ENCODE results near the gene MLPH. TPM values are rescaled to one million over a fixed set of nuclear protein-coding genes. Genes with fewer than 3 reads are reported as not detected.

The MLPH gene
- total RNA-seq, 1 experiment from 2014 or later, result 237 TPM

- Histone ChIP-seq H3K9me2 (ENCODE audit: insufficient read depth) (no peaks in the 10 kb centered on the region), H3K4me1 (replicated peaks; ENCODE audit: insufficient read depth) (no peaks in the 10 kb centered on the region), H4K20me1 (ENCODE audit: insufficient read depth) (no peaks in the 10 kb centered on the region), H3K79me2 (ENCODE audit: low read depth) (no peaks in the 10 kb centered on the region), H3K4me3 (no peak overlapping the region), H3K9me3 (ENCODE audit: insufficient read depth, low read depth) (no peaks in the 10 kb centered on the region), H2AFZ (no peak overlapping the region), H3F3A (ENCODE audit: insufficient read depth, low read depth) (no peaks in the 10 kb centered on the region; the same call in 1 of the 2 replicates), H3K27me3 (ENCODE audit: insufficient read depth, low read depth) (no peaks in the 10 kb centered on the region), H3K4me2 (no peak overlapping the region), H3K27ac (no peak overlapping the region), H3K36me3 (ENCODE audit: low read depth) (no peaks in the 10 kb centered on the region)
- ChIA-PET POLR2A (ENCODE audit: unreplicated experiment) (no interaction called here), CTCF (no interaction called here)
- no peak for DNase-seq
- intact Hi-C loops (cut with micrococcal nuclease; ENCODE audit: unreplicated experiment), result loop anchor here (10.0 kb wide), 1 partner anchor 265 kb away; no protein-coding TSS in a partner anchor
- no TSS peak for BruUV-seq (replicated peaks)
- TF ChIP-seq EZH2 (IDR thresholded peaks at IDR 0.05; ENCODE audit: low read depth) (no peak), CTCF (conservative IDR thresholded peaks at IDR 0.05) (no peak)
Observed at GRCh38 chr2:237599465-237600110, 112.5 kb downstream of the MLPH start.

- Histone ChIP-seq H3K36me3 (ENCODE audit: low read depth) (no peaks in the 10 kb centered on the region), H3F3A (ENCODE audit: insufficient read depth, low read depth) (no peaks in the 10 kb centered on the region; the same call in 1 of the 2 replicates), H3K27ac (no peak overlapping the region), H3K4me3 (no peak overlapping the region), H3K9me2 (ENCODE audit: insufficient read depth) (no peaks in the 10 kb centered on the region), H3K79me2 (ENCODE audit: low read depth) (no peaks in the 10 kb centered on the region), H4K20me1 (ENCODE audit: insufficient read depth) (no peaks in the 10 kb centered on the region), H3K9me3 (ENCODE audit: insufficient read depth, low read depth) (no peaks in the 10 kb centered on the region), H3K4me2 (no peak overlapping the region), H3K27me3 (ENCODE audit: insufficient read depth, low read depth) (no peaks in the 10 kb centered on the region), H3K4me1 (replicated peaks; ENCODE audit: insufficient read depth) (no peaks in the 10 kb centered on the region), H2AFZ (no peak overlapping the region)
- intact Hi-C loops (cut with micrococcal nuclease; ENCODE audit: unreplicated experiment), result no loop called here
- no TSS peak for BruUV-seq (replicated peaks)
- TF ChIP-seq CTCF (conservative IDR thresholded peaks at IDR 0.05), result no peak
- no peak for TF ChIP-seq EZH2 (IDR thresholded peaks at IDR 0.05; ENCODE audit: low read depth)
- no peak for DNase-seq
- ChIA-PET CTCF (no interaction called here), POLR2A (ENCODE audit: unreplicated experiment) (no interaction called here)
Observed at GRCh38 chr2:237600205-237600846, 113.3 kb downstream of the MLPH start.

DNA sequence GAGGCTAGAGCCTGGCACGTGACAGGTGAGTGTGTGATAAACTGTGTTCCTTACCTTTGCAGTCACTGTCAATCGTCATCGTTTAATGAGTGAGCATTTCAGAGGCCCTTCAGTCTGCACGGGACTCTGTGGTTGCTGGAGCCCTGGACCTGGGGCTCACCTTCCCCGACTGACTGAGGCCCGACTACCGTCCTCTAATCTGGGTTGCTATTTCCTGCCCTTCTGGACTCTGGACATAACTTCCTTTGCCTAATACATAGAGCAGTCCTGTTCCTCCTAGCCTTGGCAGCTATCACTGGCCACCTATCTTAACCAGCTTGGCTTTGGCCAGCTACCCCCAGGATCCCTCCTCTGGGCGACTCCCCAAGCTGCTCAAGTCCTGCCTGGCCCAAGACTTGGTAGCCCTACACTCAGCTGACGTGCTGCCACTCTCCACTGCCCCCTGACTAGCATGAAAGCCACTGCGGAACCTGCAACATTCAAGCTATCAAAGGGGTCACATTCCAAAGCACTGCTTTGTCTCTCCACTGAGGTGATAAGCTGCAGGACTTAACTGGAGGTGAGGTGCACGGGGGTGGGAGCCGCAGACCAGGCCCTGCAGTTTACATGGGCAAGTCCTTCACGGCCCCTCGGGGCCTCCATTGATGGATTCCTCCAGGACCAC is 114.5 kb downstream of the MLPH start:
- no peak overlapping the region for H2AFZ ChIP-seq
- H3K9me3 ChIP-seq (ENCODE audit: insufficient read depth, low read depth), result no peaks in the 10 kb centered on the region
- H3K4me1 ChIP-seq (replicated peaks; ENCODE audit: insufficient read depth), result no peaks in the 10 kb centered on the region
- ChIA-PET POLR2A (ENCODE audit: unreplicated experiment) (interaction anchor here (0.6 kb wide), 1 partner anchor 113 kb away, joined by 3 read pairs; no protein-coding TSS in a partner anchor), CTCF (no interaction called here)
- no peaks in the 10 kb centered on the region for H3K36me3 ChIP-seq (ENCODE audit: low read depth)
- H3K4me2 ChIP-seq, result no peak overlapping the region
- H3K9me2 ChIP-seq (ENCODE audit: insufficient read depth), result no peaks in the 10 kb centered on the region
- H3F3A ChIP-seq (ENCODE audit: insufficient read depth, low read depth), result no peaks in the 10 kb centered on the region; the same call in 1 of the 2 replicates
- no TSS peak for BruUV-seq (replicated peaks)
- no peaks in the 10 kb centered on the region for H3K27me3 ChIP-seq (ENCODE audit: insufficient read depth, low read depth)
- DNase-seq, result no peak
- H3K79me2 ChIP-seq (ENCODE audit: low read depth), result no peaks in the 10 kb centered on the region
- H3K27ac ChIP-seq, result no peak overlapping the region
- intact Hi-C loops (cut with micrococcal nuclease; ENCODE audit: unreplicated experiment), result no loop called here
- no peak for TF ChIP-seq CTCF (conservative IDR thresholded peaks at IDR 0.05)
- TF ChIP-seq EZH2 (IDR thresholded peaks at IDR 0.05; ENCODE audit: low read depth), result no peak
- no peak overlapping the region for H3K4me3 ChIP-seq
- no peaks in the 10 kb centered on the region for H4K20me1 ChIP-seq (ENCODE audit: insufficient read depth)

All from PC-9 (cell line).